ENCODE results near the gene AHDC1.

Gene AHDC1

DNA sequence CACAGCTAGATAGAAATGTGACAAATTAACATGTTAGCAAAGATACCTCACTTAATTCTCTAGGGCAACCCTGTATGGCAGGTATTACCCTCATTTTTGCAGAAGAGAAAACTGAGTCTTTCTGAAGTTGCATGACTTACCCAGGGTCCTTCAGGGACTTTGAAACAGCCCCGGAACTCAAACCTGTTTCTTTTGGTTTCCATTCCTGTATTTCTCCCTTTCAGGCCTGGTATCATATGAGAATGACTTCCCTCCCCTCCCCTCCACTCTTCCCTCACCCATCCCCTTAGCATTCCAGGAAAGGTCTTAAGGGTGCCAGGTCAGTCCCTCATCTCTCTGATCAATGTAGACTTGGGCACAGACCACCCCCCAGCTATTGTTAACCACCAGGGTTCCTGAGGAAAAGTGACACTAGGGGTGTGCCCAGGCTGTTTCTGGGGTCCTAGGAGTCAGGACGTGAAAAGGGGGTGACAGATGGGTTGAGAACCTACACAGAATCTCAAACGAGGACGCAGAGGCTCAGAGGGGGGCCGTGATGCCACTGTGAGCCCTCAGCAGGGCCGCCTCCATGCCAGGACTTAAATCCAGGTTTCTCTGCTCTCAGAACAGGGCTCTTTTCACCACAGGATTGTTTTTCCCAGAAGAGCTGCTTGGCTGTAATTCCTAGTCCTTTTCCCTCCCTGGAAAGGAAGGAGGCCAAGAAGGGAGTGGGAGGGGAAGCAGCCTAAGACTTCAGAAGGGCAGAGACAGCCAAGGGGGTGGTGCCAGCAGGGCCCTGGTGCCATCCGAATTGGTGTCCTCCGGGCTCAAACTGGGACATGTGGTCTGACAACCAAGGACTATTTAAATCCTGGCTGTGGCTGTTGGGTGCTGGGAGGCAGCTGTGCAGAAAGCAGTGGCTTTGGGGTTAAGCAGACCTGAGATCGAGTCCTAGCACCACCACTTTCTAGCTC lies 111.9 kb downstream of the AHDC1 start:
- H3K27ac ChIP-seq = no peak overlapping the region
- TF ChIP-seq, protein P1, sequence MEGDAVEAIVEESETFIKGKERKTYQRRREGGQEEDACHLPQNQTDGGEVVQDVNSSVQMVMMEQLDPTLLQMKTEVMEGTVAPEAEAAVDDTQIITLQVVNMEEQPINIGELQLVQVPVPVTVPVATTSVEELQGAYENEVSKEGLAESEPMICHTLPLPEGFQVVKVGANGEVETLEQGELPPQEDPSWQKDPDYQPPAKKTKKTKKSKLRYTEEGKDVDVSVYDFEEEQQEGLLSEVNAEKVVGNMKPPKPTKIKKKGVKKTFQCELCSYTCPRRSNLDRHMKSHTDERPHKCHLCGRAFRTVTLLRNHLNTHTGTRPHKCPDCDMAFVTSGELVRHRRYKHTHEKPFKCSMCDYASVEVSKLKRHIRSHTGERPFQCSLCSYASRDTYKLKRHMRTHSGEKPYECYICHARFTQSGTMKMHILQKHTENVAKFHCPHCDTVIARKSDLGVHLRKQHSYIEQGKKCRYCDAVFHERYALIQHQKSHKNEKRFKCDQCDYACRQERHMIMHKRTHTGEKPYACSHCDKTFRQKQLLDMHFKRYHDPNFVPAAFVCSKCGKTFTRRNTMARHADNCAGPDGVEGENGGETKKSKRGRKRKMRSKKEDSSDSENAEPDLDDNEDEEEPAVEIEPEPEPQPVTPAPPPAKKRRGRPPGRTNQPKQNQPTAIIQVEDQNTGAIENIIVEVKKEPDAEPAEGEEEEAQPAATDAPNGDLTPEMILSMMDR (conservative IDR thresholded peaks at IDR 0.05) = no peak

DNA sequence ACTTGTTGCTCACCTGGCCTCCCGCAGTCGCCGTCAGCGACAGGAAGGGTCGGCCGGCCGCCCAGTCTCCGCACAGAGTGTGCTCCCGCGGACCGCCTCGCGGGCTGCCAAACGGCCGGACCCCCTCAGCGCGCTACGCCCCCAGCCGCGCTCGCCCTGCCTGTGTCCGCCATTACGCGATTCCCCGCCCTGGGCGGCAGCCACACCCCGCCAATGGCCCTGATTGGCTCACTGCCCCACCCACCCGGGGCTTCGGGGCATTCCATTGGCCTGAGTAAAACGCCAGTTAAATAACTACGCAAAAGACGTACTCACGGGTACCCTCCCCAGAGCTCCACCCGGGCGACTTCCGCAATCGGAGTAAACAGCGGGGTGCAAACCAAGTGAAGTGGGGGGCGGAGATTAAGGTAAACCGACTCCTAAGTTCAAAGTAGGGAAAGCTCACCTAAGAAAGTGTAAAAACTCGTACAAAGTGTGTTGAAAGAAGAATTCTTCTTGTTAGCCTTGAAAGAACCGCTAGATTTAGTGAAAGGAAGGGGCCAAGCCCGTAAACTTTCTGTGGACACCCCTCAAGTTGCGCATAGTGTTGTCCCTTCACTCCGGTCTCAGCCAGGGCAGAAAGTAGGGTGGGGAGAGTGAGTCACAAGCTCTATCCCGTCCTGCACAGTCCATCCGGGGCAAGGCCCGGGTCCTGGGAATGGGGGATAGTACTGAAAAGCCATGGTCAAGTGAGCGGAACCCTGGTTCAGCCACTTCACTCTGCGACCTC lies 113.8 kb downstream of the AHDC1 start, which contains the start of gene WASF2:
TSS of gene WASF2 (minus strand) at position 195 of the 769 bp plus-strand sequence. CDS start 61,277 bp downstream, outside the sequence.
- peak within 1 kb of the TSS; percentile 92 for H3K27ac ChIP-seq

DNA sequence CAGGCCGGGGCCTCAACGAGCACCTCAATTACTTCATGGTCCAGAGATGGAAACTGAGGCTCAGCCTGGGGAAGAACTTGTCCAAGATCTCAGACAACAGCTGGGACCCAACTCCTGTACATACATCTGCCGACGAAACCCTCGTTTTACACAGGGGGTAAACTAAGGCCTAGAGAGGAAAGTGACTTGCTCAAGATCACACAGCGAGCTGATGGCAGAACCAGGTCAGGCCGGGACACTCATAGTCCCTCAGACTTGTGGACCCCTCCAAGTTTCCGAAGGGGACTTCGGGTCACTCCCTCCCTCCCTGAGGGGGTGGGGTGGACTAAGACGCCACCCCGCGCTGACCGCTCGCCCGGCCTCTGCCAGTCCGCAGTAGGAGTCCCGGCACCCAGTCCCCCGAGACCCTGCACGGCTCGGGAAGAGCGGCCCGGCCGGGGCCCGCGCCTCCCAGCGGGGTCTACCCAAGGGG lies 114.4 kb downstream of the AHDC1 start:
- H3K27ac ChIP-seq = peak overlapping the region; percentile 92
- TF ChIP-seq, protein P1 (conservative IDR thresholded peaks at IDR 0.05) = no peak

More for the DNA sequence above, 113.8 kb downstream of the AHDC1 start, which contains the start of gene WASF2:
- TF ChIP-seq, protein P1 (conservative IDR thresholded peaks at IDR 0.05) = no peak

DNA sequence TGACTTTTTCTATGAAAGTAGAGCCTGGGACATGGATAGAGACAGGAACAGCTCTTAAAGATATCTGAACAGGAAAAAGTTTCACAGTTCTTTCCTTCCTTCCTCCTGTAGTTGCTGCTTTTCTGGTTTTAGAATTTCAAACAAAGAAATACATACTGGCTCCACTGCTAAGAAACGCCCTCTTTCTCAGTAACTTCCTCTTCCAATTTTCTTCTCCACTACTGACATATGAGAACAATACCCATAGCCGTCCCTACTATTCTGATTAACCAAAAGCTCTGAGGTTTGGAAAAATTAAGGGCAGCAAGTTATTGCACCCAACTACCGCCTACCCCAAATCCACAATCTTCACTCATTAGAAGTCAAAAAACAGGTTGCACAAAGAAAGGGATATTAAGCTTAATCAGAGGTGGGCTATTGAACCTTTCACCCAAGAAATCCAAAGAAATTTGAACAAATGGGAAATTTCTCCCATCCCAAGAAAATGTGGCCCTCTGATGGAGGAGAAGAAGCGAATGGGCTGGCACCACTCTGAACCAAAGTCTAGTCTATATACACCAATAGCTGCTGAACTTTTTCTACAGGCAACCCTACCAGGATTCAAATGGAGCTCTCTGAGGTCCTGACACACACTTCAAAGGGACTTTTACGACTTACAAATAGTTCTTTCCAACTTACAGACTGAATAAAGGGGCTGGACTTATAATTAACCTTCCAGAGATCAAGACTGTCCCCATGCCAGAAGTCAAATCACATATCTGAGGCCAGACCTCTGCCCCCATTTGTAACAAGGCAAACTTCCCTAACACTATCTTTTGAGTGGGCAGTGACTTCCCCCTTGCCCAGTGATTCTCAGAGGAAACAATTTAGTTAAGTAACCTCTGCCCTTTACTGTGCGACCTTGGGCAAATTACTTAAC lies 115.7 kb downstream of the AHDC1 start:
- H3K27ac ChIP-seq = peak overlapping the region; percentile 92
- TF ChIP-seq, protein P1 (conservative IDR thresholded peaks at IDR 0.05) = no peak

DNA sequence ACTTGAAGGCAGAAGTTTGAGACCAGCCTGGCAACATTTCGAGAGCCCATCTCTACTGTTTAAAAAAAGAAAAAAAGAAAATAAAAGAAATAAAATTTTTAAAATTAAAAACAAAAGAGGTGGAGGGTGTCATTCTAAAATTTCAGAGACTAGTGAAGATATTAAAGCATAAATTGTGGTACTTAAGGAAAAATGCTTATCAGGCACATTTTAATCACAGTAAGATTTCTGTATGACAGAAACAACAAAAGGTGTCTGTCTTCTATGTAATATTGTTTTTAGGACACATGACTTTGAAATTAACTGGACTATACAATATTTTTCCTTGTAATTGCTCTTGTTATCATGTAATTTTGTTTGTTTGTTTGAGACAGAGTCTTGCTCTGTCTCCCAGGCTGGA lies 118.6 kb downstream of the AHDC1 start:
- H3K27ac ChIP-seq = no peak overlapping the region
- TF ChIP-seq, protein P1 (conservative IDR thresholded peaks at IDR 0.05) = no peak
